HG02798 (cell line): ENCODE data around the gene NSUN7.
A peak's percentile ranks its signal among the peaks of the same experiment; 100 is the strongest.

Experiments
- ATAC-seq: cut with Tn5 transposase; IDR thresholded peaks from one replicate; pipeline ENCODE4 v1.9.1; 2021; ENCODE audit warnings: mild to moderate bottlenecking; ENCODE audit not compliant: unreplicated experiment, poor library complexity

The NSUN7 gene

GRCh38 chr4:40843696-40844095, 93.9 kb downstream of the NSUN7 start:
- no peak for ATAC-seq

- no peak for ATAC-seq
Observed at GRCh38 chr4:40844261-40844660, 94.5 kb downstream of the NSUN7 start.

- no peak for ATAC-seq
Observed at GRCh38 chr4:40845154-40845835, 95.5 kb downstream of the NSUN7 start.

- ATAC-seq, result no peak
Observed at GRCh38 chr4:40846532-40846931, 96.8 kb downstream of the NSUN7 start.

GRCh38 chr4:40848251-40848650, 98.5 kb downstream of the NSUN7 start:
- ATAC-seq, result no peak

- no peak for ATAC-seq
Observed at GRCh38 chr4:40848940-40849339, 99.2 kb downstream of the NSUN7 start.

GRCh38 chr4:40850496-40850895, 100.7 kb downstream of the NSUN7 start:
- ATAC-seq, result no peak

GRCh38 chr4:40856277-40856839, 106.6 kb downstream of the NSUN7 start:
- ATAC-seq, result no peak

- ATAC-seq, result peak; percentile 98
Observed at GRCh38 chr4:40856840-40857362, 107.1 kb downstream of the NSUN7 start.

- ATAC-seq, result no peak
Observed at GRCh38 chr4:40857956-40858355, 108.2 kb downstream of the NSUN7 start.

- ATAC-seq, result no peak
Observed at GRCh38 chr4:40858962-40859361, 109.2 kb downstream of the NSUN7 start.
